B cell (primary cell): Measurements from ENCODE around the gene VPS45.

Experiments used
- CTCF ChIP-seq: fragments of 200-600 bp; IDR thresholded peaks from one replicate; pipeline ENCODE4 v1.8.0; 2022; ENCODE audit warnings: antibody characterized with exemption, mild to moderate bottlenecking
- EZH2 ChIP-seq: IDR thresholded peaks from 2 replicates; pipeline ENCODE4 v1.6.1; 2012; ENCODE audit warnings: borderline replicate concordance, low read depth, mild to moderate bottlenecking, moderate library complexity, low read length; ENCODE audit not compliant: insufficient read depth, poor library complexity, severe bottlenecking

GRCh38 chr1:150061632-150062101 lies 5.9 kb upstream of the VPS45 start:
- TF ChIP-seq CTCF (no peak), EZH2 (no peak)
